MM.1S (cell line): ENCODE results near the gene TFAP2A.

Experiments used
- EZH2 ChIP-seq: fragments of 300-600 bp; sonication (generic); optimal IDR thresholded peaks from 2 replicates; pipeline ENCODE3; 2017; ENCODE audit warnings: low read depth, mild to moderate bottlenecking, antibody characterized with exemption, low read length, mixed read lengths
- TF ChIP-seq, protein P1 (sequence below): fragments of 300-600 bp; sonication (generic); IDR thresholded peaks from 2 replicates; pipeline ENCODE4 v1.5.1; 2016; ENCODE audit warnings: antibody characterized with exemption, low read length, mixed read lengths

DNA sequence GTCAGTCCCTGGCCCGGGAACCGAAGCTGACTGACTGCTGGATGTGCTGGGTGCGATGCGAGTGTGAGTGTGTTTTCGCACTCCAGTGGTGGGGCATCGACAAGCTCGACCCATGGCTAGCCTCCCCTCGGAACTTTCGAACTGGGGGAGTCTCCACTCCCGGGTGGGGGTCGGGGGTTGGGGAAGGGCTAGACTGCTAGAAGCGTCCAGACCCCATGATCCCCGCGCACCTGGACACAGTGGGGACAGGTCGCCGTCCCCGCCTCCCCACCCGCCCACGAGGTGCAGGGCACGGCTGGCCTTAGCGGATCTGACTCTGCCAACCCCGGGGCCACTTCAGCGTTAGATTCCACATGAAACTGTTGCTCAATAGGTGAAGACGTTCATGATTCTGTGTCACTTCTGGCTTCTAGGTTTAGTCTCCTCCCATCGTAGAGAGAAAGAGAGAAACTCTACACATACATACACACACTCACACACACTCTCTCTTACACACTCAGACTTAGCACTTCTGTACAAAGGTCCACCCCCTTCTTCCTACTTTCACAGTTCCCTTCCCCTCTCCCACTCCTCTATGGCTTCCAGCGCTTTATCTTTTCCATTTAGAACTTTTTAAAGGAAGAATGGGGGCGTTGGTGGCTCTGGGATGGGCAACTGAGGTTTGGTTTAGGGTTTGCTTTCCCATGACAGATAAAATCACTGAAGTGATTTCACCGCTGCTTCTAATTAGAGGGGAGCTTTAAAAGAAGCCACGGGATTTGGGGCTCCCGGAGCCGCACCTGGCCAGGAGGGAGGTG, 5.1 kb upstream of the TFAP2A start:
- TF ChIP-seq, protein P1, sequence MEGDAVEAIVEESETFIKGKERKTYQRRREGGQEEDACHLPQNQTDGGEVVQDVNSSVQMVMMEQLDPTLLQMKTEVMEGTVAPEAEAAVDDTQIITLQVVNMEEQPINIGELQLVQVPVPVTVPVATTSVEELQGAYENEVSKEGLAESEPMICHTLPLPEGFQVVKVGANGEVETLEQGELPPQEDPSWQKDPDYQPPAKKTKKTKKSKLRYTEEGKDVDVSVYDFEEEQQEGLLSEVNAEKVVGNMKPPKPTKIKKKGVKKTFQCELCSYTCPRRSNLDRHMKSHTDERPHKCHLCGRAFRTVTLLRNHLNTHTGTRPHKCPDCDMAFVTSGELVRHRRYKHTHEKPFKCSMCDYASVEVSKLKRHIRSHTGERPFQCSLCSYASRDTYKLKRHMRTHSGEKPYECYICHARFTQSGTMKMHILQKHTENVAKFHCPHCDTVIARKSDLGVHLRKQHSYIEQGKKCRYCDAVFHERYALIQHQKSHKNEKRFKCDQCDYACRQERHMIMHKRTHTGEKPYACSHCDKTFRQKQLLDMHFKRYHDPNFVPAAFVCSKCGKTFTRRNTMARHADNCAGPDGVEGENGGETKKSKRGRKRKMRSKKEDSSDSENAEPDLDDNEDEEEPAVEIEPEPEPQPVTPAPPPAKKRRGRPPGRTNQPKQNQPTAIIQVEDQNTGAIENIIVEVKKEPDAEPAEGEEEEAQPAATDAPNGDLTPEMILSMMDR: no peak
- TF ChIP-seq EZH2: no peak
